HUES6 (cell line): Measurements from ENCODE around the gene PHF14.

ENCODE experiments used
- H3K27ac ChIP-seq: 2 replicates; pipeline ENCODE4 v1.7.0; 2013; ENCODE audit warnings: low read depth, mild to moderate bottlenecking, low read length, inconsistent platforms
- H3K27me3 ChIP-seq: 2 replicates; pipeline ENCODE4 v1.6.1; 2013; ENCODE audit warnings: low read length; ENCODE audit not compliant: control insufficient read depth, insufficient read depth
- H3K36me3 ChIP-seq: 2 replicates; pipeline ENCODE4 v1.6.1; 2013; ENCODE audit warnings: low read length; ENCODE audit not compliant: control insufficient read depth, insufficient read depth
- H3K4me1 ChIP-seq: 2 replicates; pipeline ENCODE4 v1.6.1; 2013; ENCODE audit warnings: low read length; ENCODE audit not compliant: control insufficient read depth, insufficient read depth
- H3K4me3 ChIP-seq: 2 replicates; pipeline ENCODE4 v1.5.1; 2013; ENCODE audit warnings: low read depth, low read length
- H3K9ac ChIP-seq: one replicate; pipeline ENCODE4 v1.6.1; 2013; ENCODE audit warnings: mild to moderate bottlenecking, low read length
- H3K9me3 ChIP-seq: 2 replicates; pipeline ENCODE4 v1.6.1; 2013; ENCODE audit warnings: low read depth, low read length; ENCODE audit not compliant: control insufficient read depth, insufficient read depth

The PHF14 gene

DNA sequence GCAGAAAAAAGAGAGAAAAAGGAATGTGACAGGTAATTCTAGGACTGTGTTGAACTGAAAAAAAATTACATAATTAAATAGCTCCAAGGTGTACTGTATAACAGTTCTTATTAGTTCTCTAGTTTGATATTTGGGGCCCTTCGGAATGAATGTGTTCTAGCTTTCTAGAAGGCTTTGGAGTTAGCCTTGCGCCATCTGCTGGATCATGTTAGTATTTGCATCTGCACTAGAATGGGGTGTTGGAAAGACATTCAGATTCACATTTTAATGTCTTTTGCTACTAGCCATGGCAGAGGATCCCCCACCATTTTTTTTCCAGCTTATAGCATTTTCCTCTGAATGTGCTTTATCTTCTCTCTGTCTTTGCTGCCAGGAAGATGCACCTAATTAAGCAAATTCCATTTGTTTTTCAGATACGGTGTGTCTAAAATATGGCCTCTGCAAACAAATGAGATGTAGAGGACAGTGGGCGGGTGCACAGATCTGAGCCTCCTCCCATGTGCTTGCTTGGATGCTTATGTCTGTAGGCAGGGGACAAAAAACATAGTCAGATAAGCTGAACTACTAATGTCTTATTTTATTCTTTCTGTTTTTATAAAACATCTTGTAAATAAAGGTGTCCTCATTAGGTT lies 238.5 kb downstream of the PHF14 start:
- Histone ChIP-seq H3K9me3 (no peaks in the 10 kb centered on the region), H3K27ac (no peak overlapping the region), H3K4me1 (no peaks in the 10 kb centered on the region), H3K4me3 (no peak overlapping the region), H3K36me3 (no peaks in the 10 kb centered on the region), H3K9ac (no peak overlapping the region), H3K27me3 (no peaks in the 10 kb centered on the region)

DNA sequence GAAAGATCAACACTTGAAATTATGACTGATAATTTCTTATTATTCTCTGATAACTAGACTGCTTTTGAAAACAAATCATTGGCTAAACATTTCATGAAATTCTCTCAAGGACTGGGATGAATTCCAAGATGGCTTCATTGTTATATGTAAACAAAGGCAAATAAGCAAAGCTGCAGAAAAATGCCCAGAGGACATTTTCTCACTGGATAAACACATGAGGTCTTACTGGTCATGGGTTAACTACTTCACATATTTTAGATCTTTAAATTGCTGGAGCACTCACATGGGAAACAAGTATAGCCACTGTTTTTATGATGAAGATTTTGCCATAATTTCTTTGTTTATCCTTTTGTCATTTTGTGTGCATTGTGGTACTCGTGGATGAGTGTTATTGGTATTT lies 239.1 kb downstream of the PHF14 start:
- H3K27ac ChIP-seq: no peak overlapping the region
- no peaks in the 10 kb centered on the region for H3K27me3 ChIP-seq
- no peak overlapping the region for H3K9ac ChIP-seq
- H3K4me3 ChIP-seq: no peak overlapping the region
- no peaks in the 10 kb centered on the region for H3K9me3 ChIP-seq
- H3K36me3 ChIP-seq: no peaks in the 10 kb centered on the region
- H3K4me1 ChIP-seq: no peaks in the 10 kb centered on the region

DNA sequence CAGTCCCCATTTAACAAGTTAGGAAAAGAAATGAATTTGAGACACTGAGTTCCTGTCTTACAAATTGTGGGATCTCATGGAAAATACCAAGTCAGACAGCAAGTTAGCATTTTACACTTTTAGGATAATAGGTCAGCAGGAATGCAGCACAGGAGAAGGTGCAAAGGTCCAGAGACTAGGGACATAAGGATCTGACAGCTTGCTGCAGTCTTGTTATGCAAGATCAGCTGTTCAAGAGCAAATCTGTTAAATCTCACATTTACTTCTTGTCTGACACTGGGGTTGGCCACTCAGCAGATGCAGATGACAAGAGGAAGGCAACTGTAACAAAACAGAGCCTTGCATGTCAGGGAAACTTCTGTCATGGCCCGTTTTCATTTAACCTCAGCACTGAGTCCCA lies 239.6 kb downstream of the PHF14 start:
- no peaks in the 10 kb centered on the region for H3K4me1 ChIP-seq
- H3K27me3 ChIP-seq: no peaks in the 10 kb centered on the region
- H3K9ac ChIP-seq: no peak overlapping the region
- H3K9me3 ChIP-seq: no peaks in the 10 kb centered on the region
- H3K36me3 ChIP-seq: no peaks in the 10 kb centered on the region
- H3K27ac ChIP-seq: no peak overlapping the region
- H3K4me3 ChIP-seq: no peak overlapping the region

DNA sequence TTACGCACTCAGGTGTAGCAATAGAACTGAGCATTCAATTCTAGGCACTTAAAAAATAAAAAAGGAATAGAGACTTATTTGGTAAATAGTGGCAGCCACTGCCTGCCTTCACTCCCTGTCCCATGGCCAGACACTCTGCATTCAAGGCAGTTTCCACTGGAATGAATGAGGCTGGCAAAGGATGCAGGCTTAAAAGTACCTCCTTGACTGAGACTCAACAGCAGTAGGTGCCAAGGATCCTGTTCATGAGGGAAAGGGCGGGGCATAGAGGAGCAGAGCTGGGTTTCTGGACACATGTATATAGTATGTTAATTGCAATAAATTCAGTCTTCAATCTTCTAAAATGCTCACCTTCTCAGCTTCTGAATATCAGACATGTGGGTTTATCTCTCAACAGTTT lies 242.6 kb downstream of the PHF14 start:
- no peak overlapping the region for H3K9ac ChIP-seq
- no peak overlapping the region for H3K27ac ChIP-seq
- H3K36me3 ChIP-seq: no peaks in the 10 kb centered on the region
- H3K27me3 ChIP-seq: no peaks in the 10 kb centered on the region
- H3K4me1 ChIP-seq: no peaks in the 10 kb centered on the region
- no peaks in the 10 kb centered on the region for H3K9me3 ChIP-seq
- no peak overlapping the region for H3K4me3 ChIP-seq

DNA sequence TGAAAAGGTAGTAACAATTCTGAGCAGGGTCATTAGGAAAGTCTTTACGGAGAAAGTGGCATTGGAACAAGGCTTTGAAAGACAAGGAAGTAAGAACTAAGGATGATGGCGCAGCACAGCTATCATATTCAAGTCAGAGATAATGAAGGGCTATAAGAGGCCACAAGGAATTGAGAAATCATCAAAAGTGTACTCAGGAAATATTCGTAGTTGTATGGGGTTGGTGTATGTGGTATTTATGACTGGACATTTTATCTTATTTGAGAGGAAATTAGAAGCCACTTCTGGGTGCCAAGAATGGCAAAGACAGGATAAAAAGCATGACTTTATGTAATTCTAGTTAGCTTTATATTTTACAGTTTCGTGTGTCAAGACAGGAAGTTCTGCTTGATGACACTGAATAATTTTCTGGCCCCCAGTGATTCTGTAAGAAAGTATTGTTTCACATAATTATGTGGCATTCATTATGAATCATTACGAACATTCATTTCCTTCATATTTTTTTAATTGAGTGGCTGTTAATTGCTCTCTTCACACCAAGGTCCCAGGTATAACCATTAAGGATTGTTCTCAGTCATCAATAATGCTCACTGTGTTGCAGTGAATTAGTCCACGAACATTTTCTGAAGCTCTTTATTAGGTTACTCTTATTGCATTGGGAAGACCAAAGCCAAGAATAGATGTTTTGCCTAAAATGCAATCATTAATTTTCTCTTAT lies 244.3 kb downstream of the PHF14 start:
- Histone ChIP-seq H3K27me3 (no peaks in the 10 kb centered on the region), H3K27ac (no peak overlapping the region), H3K36me3 (no peaks in the 10 kb centered on the region), H3K4me1 (no peaks in the 10 kb centered on the region), H3K4me3 (no peak overlapping the region), H3K9ac (no peak overlapping the region), H3K9me3 (no peaks in the 10 kb centered on the region)
